HuH-7 (cell line): ENCODE results near the gene ECHDC3.
"Not testable (repeated sequence)": the region's sequence is repeated elsewhere in the genome, so short reads cannot be mapped to it uniquely, and the experiment has no call there.

ENCODE experiments used
- DNase-seq: peaks from one replicate; pipeline ENCODE4 v3.0.0; 2011; ENCODE audit warnings: low spot score

ECHDC3 gene

GRCh38 chr10:11715815-11716494, 26.2 kb upstream of the ECHDC3 start:
- peak; percentile 91 for DNase-seq

- DNase-seq = no peak
Observed at GRCh38 chr10:11716686-11717085, 25.5 kb upstream of the ECHDC3 start.

DNA sequence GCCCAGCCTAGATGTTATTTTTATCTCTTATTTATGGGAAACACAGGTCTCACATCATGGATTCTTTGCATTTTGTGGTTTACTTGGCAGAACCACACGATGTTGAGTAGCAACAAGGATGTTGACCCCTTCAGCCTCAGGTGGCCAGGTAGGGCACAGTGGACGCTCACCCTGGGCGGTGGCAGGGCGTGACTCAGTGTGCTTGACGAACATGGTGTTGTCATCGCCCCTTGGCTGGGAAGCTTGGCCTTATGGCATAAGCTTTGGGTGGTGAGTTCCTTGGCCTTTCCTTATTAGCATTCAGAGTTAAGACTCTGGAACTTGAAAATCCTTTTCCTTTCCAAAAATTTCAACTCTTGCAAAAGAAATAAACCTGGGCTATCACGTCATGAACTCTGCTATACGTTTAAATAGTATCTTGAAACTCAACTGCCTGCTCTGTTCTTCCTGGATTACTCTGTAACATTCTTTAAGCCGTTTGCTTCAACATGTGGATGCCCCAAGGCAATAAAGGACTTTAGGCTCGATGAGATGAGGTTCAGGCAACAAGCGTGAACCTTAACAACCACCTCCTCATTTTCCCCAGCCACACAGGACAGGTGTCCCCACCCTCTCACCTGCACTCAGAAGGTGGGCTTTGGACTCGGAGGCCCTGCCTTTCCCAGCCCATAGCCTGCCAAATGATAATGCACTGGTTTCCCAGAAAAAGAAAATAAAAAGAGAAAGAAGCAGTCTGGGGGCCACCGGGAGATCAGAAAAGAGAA, 22.5 kb upstream of the ECHDC3 start:
- no peak for DNase-seq

DNA sequence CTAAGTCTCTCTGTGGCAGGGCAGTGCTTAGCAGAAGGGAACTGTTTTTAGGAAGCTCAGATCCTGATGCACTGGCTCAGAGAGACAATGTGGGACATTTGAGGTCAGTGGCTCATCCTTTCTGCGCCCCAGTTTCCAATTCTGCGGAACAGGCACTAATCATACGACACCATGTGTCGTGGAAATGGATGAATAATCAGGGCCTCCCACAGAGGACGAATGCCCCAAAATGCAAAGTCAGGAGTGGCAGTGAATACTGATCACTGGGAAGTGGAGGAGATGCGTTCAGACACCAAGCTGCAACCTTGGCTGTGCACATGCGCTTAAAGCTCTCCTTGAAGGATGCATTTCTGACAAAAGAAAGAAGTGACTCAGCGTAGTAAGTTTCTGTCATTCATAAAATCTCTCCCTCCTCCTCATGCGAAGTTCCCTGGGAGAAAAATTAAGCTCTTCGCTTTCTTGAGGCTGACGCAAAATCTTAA, 21.9 kb upstream of the ECHDC3 start:
- no peak for DNase-seq

DNA sequence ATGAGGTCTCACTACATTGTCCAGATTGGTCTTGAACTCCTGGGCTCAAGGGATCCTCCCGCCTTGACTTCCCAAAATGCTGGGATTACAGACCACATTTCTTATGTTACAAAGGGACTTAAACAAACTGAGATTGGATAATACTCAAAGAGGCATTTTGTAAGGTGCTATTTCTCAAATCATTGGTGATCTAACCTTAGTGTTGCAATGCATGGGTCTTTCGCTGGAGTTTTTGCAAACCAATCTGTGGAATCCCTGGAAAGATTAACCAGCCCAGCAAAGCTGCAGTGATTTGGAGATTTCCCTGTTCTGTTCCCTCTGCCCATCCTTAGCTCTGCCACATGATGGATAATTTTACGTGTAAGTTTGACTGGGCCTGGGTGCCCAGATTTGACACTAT, 20.4 kb upstream of the ECHDC3 start:
- no peak for DNase-seq

DNA sequence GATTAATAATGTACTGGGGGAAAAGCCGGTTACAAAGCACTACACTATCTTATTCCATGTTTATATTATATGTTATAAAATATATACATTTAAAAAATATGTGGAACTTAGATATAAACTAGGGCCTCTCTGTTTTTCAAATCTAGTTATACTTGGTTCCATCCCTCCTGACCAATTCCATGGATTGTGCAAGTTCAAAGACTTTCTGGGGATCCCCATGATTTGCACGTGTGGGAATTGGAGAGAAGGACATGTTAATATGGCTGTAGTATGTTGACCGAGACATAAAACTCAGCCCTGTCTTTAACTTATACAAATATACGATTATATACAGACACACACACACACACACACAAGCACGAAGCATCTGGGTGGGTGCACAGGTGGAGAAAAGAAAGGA, 18.8 kb upstream of the ECHDC3 start:
- no peak for DNase-seq

DNA sequence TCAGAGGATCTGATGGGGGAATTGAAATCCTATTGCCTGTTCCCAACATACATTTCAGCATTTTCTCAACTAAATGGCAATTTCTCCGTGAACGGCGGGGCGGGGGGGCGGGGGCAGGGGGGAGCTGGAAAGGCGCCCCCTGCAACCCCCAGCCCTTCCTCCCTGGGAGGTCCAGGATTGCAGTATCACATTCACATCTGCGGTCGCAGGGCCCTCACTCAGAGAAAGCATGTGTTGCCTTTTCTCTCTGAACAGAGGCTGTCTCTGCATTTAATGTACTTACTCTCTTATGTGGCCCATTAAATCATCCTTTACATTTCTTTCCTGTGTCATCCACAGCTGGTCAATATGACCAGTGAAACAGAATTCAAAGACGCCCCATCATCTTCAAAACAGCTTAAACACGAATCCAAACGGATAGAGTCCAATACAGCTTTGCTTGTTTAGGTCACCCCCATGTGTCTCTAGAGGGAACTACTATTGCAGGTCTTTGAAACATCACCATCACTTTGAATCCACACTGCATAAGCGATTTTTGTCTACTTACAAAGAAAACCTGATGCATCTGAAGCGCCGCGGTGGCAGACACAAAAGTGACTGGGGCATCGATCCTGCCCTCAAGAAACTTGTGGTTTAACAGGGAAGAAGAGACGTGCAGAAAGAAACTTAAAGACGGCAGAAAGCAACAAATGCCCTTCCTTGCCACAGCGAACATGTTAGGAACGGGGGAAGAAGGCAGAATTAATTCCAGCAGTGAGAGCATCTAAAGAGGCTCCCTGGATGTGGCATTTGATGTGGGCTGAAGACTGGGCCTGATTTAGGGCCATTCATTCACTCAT, 17.0 kb upstream of the ECHDC3 start:
- peak; percentile 76 for DNase-seq

DNA sequence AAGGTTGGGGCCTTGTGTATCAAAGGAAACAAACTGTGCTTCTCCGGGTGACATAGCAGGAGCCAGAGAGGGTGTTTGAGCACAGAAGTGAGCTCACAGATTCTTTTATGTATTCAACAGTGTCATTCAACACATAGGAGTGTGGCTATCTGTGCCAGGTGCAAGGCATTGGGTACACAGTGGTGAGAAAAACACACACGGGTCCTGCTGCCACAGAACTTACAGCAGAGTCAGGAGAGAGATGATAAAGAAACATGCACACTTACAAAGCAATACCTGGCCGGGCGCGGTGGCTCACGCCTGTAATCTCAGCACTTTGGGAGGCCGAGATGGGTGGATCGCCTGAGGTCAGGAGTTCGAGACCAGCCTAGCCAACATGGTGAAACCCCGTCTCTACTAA, 16.3 kb upstream of the ECHDC3 start:
- DNase-seq = no peak

- no peak for DNase-seq
Observed at GRCh38 chr10:11727563-11727962, 14.6 kb upstream of the ECHDC3 start.

GRCh38 chr10:11728353-11728752, 13.8 kb upstream of the ECHDC3 start:
- DNase-seq = no peak

DNA sequence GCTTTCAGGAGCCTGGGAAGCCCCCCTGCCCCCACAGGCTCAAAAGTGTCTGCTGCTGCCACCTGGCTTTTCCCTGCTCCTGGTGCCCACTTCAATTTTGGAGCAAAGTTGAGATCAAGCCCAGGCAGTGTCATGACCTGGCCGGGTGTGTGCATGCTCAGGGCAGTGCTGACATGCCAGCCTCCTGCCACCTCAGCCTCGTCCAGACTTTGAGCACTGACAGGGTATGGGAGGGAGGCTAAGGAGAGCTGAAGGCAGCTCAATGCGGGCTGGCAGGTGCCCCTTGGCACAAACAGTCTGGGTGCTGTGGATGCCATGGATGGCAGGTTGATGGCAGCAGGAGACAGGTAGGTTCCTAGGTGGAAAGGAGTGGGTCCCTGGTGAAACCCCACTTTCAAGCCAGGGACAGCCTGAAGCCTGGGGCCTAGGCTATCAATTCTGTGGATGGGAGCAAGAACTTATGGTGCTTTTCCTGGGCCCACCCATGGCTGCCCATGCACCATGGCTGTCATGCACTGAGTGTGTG, 12.3 kb upstream of the ECHDC3 start:
- no peak for DNase-seq

- DNase-seq = no peak
Observed at GRCh38 chr10:11730779-11731178, 11.4 kb upstream of the ECHDC3 start.

DNA sequence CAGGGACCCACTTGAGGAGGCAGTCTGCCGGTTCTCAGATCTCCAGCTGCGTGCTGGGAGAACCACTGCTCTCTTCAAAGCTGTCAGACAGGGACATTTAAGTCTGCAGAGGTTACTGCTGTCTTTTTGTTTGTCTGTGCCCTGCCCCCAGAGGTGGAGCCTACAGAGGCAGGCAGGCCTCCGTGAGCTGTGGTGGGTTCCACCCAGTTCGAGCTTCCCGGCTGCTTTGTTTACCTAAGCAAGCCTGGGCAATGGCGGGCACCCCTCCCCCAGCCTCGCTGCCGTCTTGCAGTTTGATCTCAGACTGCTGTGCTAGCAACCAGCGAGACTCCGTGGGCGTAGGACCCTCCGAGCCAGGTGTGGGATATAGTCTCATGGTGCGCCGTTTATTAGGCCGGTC, 5.4 kb upstream of the ECHDC3 start:
- not testable (repeated sequence) for DNase-seq

DNA sequence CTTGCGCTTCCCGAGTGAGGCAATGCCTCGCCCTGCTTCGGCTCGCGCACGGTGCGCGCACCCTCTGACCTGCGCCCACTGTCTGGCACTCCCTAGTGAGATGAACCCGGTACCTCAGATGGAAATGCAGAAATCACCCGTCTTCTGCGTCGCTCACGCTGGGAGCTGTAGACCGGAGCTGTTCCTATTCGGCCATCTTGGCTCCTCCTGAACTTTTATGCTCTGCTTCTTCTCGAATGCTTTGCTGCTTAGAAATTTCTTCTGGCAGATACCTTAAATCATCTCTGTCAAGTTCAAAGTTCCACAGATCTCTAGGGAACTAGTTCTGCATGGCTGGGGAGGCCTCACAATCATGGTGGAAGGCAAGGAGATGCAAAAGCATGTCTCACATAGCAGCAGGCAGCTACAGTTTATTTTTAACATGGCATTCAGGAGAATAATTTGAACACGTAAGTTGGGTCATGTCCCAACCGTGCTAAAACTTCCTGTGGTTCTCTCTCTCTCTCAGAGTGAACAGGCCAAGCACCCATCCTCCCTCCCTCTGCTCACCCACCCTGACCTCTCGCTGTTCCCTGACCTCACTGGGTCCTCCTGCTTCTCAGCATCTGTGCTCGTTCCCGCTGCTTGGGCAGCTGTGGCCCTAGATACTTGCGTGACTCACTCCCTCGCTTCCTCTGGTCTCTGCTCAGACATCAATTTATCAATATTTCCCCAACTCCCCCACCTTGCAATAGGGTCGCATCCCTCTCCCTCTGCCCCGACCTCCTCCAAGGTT, 4.7 kb upstream of the ECHDC3 start:
- DNase-seq = not testable (repeated sequence)

DNA sequence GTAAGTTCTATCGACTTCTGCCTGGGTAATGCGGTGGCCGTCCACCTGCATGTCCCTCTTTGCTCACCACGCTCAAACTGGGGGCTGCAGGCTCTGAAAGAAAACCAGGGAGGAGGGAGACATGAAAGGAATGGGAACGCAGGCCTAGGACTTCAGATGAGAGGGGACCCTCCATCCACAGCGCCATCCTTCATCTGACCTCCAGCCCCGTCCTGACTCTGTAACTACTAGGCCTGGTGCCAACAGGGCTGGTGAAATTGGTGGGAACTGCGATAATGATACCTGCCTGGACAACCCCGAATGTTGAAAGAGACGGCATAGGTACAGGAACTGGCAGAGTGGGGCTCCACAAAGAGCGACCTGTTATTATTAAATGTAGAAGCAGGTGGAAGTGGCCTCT, 1.3 kb upstream of the ECHDC3 start:
- no peak for DNase-seq

DNA sequence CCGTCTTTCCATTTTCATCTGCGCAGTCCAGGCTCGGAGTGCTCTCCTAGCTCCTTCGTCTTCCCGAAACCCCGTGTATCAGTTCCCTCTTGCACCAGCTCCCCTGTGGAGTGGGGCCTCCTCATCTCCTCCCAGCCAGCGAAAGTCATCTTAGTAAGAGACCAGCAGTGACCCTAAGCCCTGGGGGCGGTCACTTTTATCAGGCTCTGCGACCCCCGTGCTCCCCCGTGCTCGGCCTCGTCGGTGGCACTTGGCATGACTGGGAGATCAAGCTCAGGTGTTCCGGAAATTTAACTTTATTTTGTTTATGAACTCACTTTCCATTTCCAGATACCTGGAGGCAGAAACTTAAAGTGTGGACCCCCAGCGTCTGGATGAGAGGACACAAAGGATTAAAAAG, 574 bp upstream of the ECHDC3 start:
- DNase-seq = no peak

DNA sequence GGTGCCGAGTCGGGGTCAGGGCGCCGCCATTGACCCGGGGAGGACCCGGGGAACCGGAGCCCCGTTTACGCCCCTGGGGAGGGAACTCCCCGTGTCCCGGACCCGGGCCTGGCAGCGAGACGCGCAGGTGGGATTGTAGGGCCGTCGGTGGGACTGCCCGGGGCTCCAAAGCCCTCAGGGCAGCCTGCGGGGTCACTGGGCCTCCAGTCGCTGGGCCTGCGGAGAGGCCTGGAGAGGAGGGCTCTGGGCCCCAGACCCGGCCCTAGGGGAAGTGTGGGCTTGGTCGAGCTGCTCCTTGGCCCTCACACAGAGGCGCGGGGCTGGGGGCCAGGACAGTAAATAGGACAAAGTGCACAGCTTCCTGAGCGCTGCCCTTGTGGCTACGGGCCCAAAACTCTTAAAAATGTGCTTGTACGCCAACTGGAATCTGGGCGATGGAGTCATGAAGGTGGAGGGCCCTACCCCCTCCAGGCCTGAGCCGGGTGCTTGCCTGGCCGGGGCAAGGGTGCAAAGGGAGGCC, 657 bp downstream of the ECHDC3 start:
- DNase-seq = peak; percentile 40

GRCh38 chr10:11743461-11744338, 1.5 kb downstream of the ECHDC3 start:
- DNase-seq = no peak

DNA sequence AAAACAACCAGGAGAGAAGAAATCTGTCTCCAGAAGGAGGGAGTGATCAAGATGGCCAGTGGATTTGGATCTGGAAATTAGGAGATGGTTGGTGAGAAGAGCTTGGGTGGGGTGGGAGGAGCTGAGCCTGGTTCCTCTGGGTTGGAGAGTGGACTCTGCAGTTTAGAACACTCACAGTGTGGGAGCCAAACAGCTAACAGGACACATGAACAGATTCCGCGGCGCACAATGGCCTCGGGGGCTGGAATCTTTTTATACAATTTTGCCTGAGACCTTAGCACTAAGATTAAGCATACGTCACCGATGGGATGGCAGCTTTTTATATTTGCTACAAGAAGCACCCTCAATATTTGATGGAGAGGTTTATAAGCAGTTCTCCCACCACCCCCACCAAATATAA, 2.9 kb downstream of the ECHDC3 start:
- DNase-seq = no peak

DNA sequence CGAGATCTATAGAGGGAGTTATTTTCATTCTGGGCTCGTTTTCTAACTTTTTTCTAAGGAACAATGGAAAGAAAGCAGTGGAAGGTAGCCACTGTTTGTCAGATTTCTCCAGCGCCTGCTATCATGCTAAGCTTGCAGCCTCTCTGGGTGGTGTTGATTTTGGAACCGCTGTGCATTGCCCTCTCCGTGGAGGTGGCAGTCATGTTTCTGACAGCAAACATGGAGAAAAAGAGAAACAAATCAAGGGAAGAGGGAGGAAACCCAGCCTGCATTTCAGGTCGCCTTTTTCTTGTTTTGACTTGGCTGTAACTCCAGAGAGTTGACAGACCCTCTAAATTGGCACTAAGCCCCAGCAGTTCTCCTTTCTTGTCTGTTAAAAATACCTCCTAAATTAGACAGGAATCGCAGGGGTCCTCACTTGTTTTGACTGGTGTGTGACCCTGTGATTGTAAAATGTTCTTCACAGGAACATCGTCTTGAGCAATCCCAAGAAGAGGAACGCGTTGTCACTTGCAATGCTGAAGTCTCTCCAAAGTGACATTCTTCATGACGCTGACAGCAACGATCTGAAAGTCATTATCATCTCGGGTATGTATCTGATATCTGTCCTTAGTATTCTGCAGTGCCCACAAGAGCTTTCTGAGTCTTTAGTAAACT, 4.8 kb downstream of the ECHDC3 start:
- no peak for DNase-seq
